ENCODE results near the gene PBX2.
"Not testable (repeated sequence)": the region's sequence is repeated elsewhere in the genome, so short reads cannot be mapped to it uniquely, and the experiment has no call there.

The PBX2 gene

GRCh38 chr6:32196682-32197616, 6.9 kb upstream of the PBX2 start:
- no peak for TF ChIP-seq CTCF (IDR thresholded peaks at IDR 0.05; ENCODE audit: insufficient read depth, low read length, missing control alignments)
- ChIA-PET POLR2A (interaction anchor here (0.6 to 0.9 kb wide), 2 partner anchors 83 to 224 kb away, joined by 3 read pairs; a partner anchor contains a TSS), CTCF (interaction anchor here (1.4 to 2.0 kb wide), 2 partner anchors 48 to 79 kb away, joined by 6 read pairs; no protein-coding TSS in a partner anchor)
- no peak for DNase-seq (ENCODE audit: low read depth, low spot score)
- peak overlapping the region; percentile 94 for H3K4me3 ChIP-seq (ENCODE audit: low read depth, low read length)

GRCh38 chr6:32195902-32196681, 6.1 kb upstream of the PBX2 start:
- H3K4me3 ChIP-seq (ENCODE audit: low read depth, low read length): peak overlapping the region; percentile 94
- DNase-seq (ENCODE audit: low read depth, low spot score): no peak
- no peak for TF ChIP-seq CTCF (IDR thresholded peaks at IDR 0.05; ENCODE audit: insufficient read depth, low read length, missing control alignments)
- ChIA-PET CTCF (interaction anchor here (0.6 to 4.4 kb wide), 15 partner anchors 7 to 236 kb away, joined by 3 to 62 read pairs (median 4); partner anchors contain the start of genes ATF6B, FKBPL and RNF5), POLR2A (interaction anchor here (0.6 to 2.0 kb wide), 10 partner anchors 9 to 1259 kb away, joined by 3 to 8 read pairs (median 4); partner anchors contain the start of genes AGPAT1, ATF6B, FKBPL and RNF5)

- peak; percentile 97 for DNase-seq (ENCODE audit: low read depth, low spot score)
- peak overlapping the region; percentile 94 for H3K4me3 ChIP-seq (ENCODE audit: low read depth, low read length)
- ChIA-PET POLR2A (interaction anchor here (0.6 to 2.0 kb wide), 10 partner anchors 9 to 1259 kb away, joined by 3 to 8 read pairs (median 4); partner anchors contain the start of genes AGPAT1, ATF6B, FKBPL and RNF5), CTCF (interaction anchor here (0.6 to 4.4 kb wide), 19 partner anchors 8 to 643 kb away, joined by 3 to 62 read pairs (median 4); partner anchors contain the start of genes ATF6B, FKBPL, RNF5 and TAP2)
- TF ChIP-seq CTCF (IDR thresholded peaks at IDR 0.05; ENCODE audit: insufficient read depth, low read length, missing control alignments): peak; percentile 43
Measured at GRCh38 chr6:32195652-32195901, 5.6 kb upstream of the PBX2 start.

- ChIA-PET POLR2A (interaction anchor here (0.6 to 2.0 kb wide), 10 partner anchors 10 to 1260 kb away, joined by 3 to 8 read pairs (median 4); partner anchors contain the start of genes AGPAT1, ATF6B, FKBPL and RNF5), CTCF (interaction anchor here (0.6 to 4.4 kb wide), 22 partner anchors 8 to 643 kb away, joined by 3 to 62 read pairs (median 4); partner anchors contain the start of genes ATF6B, FKBPL, RNF5 and TAP2)
- DNase-seq (ENCODE audit: low read depth, low spot score): no peak
- peak; percentile 62 for TF ChIP-seq CTCF (IDR thresholded peaks at IDR 0.05; ENCODE audit: insufficient read depth, low read length, missing control alignments)
- H3K4me3 ChIP-seq (ENCODE audit: low read depth, low read length): peak overlapping the region; percentile 55
Measured at GRCh38 chr6:32194825-32195651, 5.0 kb upstream of the PBX2 start.

- POLR2A ChIA-PET: interaction anchor here (1.5 to 2.0 kb wide), 2 partner anchors 17 to 61 kb away, joined by 4 to 8 read pairs; partner anchors contain the start of gene RNF5
- CTCF ChIA-PET: interaction anchor here (0.7 to 4.4 kb wide), 9 partner anchors 12 to 224 kb away, joined by 3 to 62 read pairs (median 4); partner anchors contain the start of genes ATF6B and FKBPL
- no peak overlapping the region for H3K4me3 ChIP-seq (ENCODE audit: low read depth, low read length)
Measured at GRCh38 chr6:32194388-32194787, 4.4 kb upstream of the PBX2 start.

GRCh38 chr6:32193096-32193495, 3.1 kb upstream of the PBX2 start:
- not testable (repeated sequence) for DNase-seq (ENCODE audit: low read depth, low spot score); H3K4me3 ChIP-seq (ENCODE audit: low read depth, low read length)
- POLR2A ChIA-PET: interaction anchor here (1.3 kb wide), 1 partner anchor 10 kb away, joined by 3 read pairs; no protein-coding TSS in a partner anchor
- CTCF ChIA-PET: interaction anchor here (0.8 to 4.4 kb wide), 6 partner anchors 16 to 145 kb away, joined by 3 to 62 read pairs (median 3); partner anchors contain the start of gene AGPAT1

More at GRCh38 chr6:32194388-32194787, 4.4 kb upstream of the PBX2 start:
- no peak for TF ChIP-seq CTCF (IDR thresholded peaks at IDR 0.05; ENCODE audit: insufficient read depth, low read length, missing control alignments)
- DNase-seq (ENCODE audit: low read depth, low spot score): no peak
